RWPE1 (cell line): ENCODE results near the gene ASB6.
A peak's percentile ranks its signal among the peaks of the same experiment; 100 is the strongest.
"Not testable (repeated sequence)": the region's sequence is repeated elsewhere in the genome, so short reads cannot be mapped to it uniquely, and the experiment has no call there.

Experiments used
- CTCF ChIA-PET: fragments of 350-600 bp; sonication (Branson Sonifier 250); formaldehyde crosslinking; extraction: SDS; loops from one replicate; lab custom pipeline; 2021; lab: Yijun Ruan, JAX
- POLR2A ChIA-PET: fragments of 400-600 bp; formaldehyde crosslinking; extraction: SDS; loops from one replicate; lab custom pipeline; 2020; ENCODE audit warnings: antibody characterized with exemption; ENCODE audit not compliant: low non-redundant PET; lab: Yijun Ruan, JAX
- DNase-seq: peaks from one replicate; pipeline ENCODE4 v3.0.0; 2012; ENCODE audit warnings: low spot score
- H3K27ac ChIP-seq: fragments of 450-650 bp; 2 replicates; pipeline ENCODE4 v1.5.1; 2017
- TF ChIP-seq, protein P1 (sequence below): fragments of 450-650 bp; conservative IDR thresholded peaks from 2 replicates; pipeline ENCODE4 v1.5.1; 2017; ENCODE audit warnings: low read depth, mild to moderate bottlenecking

ASB6 gene

DNA sequence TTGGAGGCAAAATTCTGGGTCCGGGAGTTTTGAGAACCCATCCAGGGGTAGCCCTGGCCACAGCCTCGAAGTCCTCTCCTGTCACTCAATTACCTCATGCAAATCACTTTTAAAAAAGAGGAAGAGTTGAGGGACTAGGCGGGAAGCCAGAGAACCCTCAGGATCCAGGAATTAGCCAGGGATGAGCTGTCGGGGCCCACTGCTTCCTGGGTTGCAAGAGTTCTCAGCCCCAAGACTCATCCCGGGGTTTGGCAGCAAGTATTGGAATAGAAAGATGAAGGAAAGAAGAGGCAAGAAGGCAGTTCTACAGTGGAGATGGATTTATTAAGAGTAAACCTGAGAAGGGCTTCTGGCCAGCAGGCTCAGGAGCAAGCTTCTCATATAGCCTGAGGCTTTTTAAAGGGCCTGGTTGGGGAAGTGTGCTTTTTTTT is 46.6 kb downstream of the ASB6 start:
- peak overlapping the region; percentile 22 for H3K27ac ChIP-seq
- ChIA-PET POLR2A (no interaction called here), CTCF (interaction anchor here (1.0 kb wide), 1 partner anchor 16 kb away, joined by 5 read pairs; no protein-coding TSS in a partner anchor)
- TF ChIP-seq, protein P1, sequence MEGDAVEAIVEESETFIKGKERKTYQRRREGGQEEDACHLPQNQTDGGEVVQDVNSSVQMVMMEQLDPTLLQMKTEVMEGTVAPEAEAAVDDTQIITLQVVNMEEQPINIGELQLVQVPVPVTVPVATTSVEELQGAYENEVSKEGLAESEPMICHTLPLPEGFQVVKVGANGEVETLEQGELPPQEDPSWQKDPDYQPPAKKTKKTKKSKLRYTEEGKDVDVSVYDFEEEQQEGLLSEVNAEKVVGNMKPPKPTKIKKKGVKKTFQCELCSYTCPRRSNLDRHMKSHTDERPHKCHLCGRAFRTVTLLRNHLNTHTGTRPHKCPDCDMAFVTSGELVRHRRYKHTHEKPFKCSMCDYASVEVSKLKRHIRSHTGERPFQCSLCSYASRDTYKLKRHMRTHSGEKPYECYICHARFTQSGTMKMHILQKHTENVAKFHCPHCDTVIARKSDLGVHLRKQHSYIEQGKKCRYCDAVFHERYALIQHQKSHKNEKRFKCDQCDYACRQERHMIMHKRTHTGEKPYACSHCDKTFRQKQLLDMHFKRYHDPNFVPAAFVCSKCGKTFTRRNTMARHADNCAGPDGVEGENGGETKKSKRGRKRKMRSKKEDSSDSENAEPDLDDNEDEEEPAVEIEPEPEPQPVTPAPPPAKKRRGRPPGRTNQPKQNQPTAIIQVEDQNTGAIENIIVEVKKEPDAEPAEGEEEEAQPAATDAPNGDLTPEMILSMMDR = no peak
- no peak for DNase-seq

DNA sequence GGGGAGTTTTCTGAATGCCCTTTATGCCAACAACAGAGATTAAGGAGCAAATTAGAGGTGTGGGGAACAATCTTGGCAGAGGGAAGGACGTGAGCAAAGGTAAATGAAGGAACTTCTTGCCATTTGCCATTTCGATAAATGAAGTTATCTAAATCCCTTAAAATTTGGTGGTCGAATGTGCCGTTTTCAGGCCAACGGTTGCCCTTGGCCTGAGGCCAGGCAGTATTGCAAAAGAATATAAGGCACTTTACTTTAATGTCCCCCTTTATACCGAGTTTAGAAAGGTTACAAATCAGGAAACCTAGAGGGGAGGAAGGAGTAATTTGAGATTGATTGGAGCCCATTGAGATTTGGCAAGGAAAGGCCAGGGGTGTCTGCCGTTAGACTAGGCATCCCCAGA is 47.3 kb downstream of the ASB6 start:
- DNase-seq = no peak
- TF ChIP-seq, protein P1 = no peak
- H3K27ac ChIP-seq = no peak overlapping the region
- ChIA-PET CTCF (no interaction called here), POLR2A (no interaction called here)

DNA sequence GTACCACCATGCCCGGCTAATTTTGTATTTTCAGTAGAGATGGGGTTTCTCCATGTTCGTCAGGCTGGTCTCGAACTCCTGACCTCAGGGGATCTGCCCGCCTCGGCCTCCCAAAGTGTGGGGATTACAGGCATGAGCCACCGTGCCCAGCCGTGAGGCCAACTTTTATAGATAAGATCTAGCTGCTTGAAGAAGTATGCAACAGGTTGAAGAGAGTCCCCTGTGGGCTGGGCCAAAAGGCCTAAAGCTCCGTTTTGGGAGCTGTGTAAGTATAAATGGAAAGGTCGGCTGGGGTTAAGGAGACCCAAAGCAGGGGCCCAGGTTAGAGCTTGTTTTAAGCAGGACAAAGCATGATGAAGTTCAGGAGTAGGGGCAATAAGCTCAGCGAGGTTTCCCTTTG is 49.2 kb downstream of the ASB6 start:
- CTCF ChIA-PET = interaction anchor here (0.6 kb wide), 1 partner anchor 216 kb away, joined by 3 read pairs; no protein-coding TSS in a partner anchor
- DNase-seq, H3K27ac ChIP-seq, POLR2A ChIA-PET: not testable (repeated sequence)

DNA sequence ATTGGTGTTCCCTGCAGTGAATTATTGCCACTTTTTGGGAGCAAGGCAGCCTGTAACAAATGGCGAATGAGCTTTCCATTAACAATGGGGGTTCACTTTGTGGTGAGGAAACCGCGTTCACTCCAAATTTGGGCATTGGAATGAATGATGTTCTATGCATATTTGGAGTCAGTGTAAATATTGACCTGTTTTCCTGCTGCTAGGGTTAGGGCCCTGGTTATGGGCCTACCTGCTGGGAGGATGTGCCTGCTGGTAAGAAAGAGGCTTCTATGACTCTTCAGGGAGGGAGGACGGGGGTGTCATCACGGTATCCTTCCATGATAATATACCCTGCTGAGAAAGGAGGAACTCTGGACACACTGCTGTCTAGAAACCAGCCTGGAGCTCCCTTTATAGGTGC is 50.0 kb downstream of the ASB6 start:
- POLR2A ChIA-PET = no interaction called here
- TF ChIP-seq, protein P1 = no peak

GRCh38 chr9:129590466-129590865 is 51.5 kb downstream of the ASB6 start:
- H3K27ac ChIP-seq = no peak overlapping the region
- POLR2A ChIA-PET = no interaction called here
- CTCF ChIA-PET = no interaction called here
- TF ChIP-seq, protein P1 = no peak
- no peak for DNase-seq

More for the DNA sequence above, 50.0 kb downstream of the ASB6 start:
- DNase-seq = no peak
- no peak overlapping the region for H3K27ac ChIP-seq
- CTCF ChIA-PET = interaction anchor here (0.6 kb wide), 2 partner anchors 31 to 215 kb away, joined by 3 read pairs; no protein-coding TSS in a partner anchor

GRCh38 chr9:129587487-129588262 is 54.3 kb downstream of the ASB6 start:
- POLR2A ChIA-PET = interaction anchor here (0.7 kb wide), 1 partner anchor 12 kb away, joined by 3 read pairs; no protein-coding TSS in a partner anchor
- H3K27ac ChIP-seq = no peak overlapping the region
- CTCF ChIA-PET = interaction anchor here (0.6 to 0.9 kb wide), 2 partner anchors 55 to 449 kb away, joined by 3 read pairs; no protein-coding TSS in a partner anchor
- DNase-seq = no peak
- TF ChIP-seq, protein P1 = no peak

DNA sequence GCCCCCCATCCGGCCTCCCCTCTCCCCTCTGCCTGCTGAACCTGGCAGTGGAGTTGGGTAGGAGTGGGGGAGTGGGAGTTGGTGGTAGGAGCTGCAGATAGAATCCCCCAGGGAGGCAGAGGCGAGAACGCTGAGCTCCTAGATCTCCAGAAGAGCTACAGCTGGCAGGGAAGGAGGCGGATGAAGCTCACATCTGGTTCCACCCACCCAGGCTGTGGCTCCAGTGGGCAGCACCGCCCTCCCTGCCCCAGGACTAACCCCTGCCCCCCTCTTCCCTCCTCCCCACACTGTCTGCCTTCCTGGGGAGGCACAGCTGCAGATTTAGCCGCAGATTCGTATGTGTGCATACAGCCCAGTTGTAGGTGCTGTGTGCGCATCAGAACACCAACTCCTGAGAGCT is 55.3 kb downstream of the ASB6 start:
- POLR2A ChIA-PET = no interaction called here
- H3K27ac ChIP-seq = no peak overlapping the region
- no peak for DNase-seq
- CTCF ChIA-PET = interaction anchor here (0.8 to 0.9 kb wide), 2 partner anchors 447 to 448 kb away, joined by 3 read pairs; no protein-coding TSS in a partner anchor
- TF ChIP-seq, protein P1 = no peak
